Neural cell (in vitro differentiated cells): Measurements from ENCODE around the gene PPHLN1. TPM values are rescaled to one million over a fixed set of nuclear protein-coding genes. Genes with fewer than 3 reads are reported as not detected.

ENCODE experiments used
- H2AFZ ChIP-seq: fragments of 200-600, 300-800 bp; sonication (generic), shearing (Covaris generic); 2 replicates; pipeline ENCODE4 v1.6.0; 2014; ENCODE audit warnings: low read depth, mild to moderate bottlenecking, antibody characterized with exemption, low read length, moderate library complexity
- H3F3A ChIP-seq: fragments of 200-600 bp; shearing (Covaris generic); 2 replicates; pipeline ENCODE4 v1.6.1; 2016; ENCODE audit warnings: mild to moderate bottlenecking, moderate library complexity, mixed read lengths, antibody characterized with exemption, low read length; ENCODE audit not compliant: insufficient read depth, poor library complexity, severe bottlenecking
- H3K27ac ChIP-seq: fragments of 200-600, 300-800 bp; sonication (generic), shearing (Covaris generic); 2 replicates; pipeline ENCODE4 v1.5.1; 2014; ENCODE audit warnings: mild to moderate bottlenecking, low read length, moderate library complexity
- H3K27me3 ChIP-seq: fragments of 300-800, 200-600 bp; sonication (generic), shearing (Covaris generic); 2 replicates; pipeline ENCODE4 v1.6.0; 2014; ENCODE audit warnings: mild to moderate bottlenecking, low read depth, low read length, moderate library complexity; ENCODE audit not compliant: insufficient read depth
- H3K36me3 ChIP-seq: fragments of 300-800, 200-600 bp; sonication (generic), shearing (Covaris generic); 2 replicates; pipeline ENCODE4 v1.5.1; 2014; ENCODE audit warnings: mild to moderate bottlenecking, antibody characterized with exemption, low read length, moderate library complexity; ENCODE audit not compliant: insufficient read depth
- H3K4me2 ChIP-seq: fragments of 300-800, 200-600 bp; sonication (generic), shearing (Covaris generic); 2 replicates; pipeline ENCODE4 v1.6.0; 2014; ENCODE audit warnings: mild to moderate bottlenecking, low read length
- H3K4me3 ChIP-seq: fragments of 300-800, 200-600 bp; sonication (generic), shearing (Covaris generic); 2 replicates; pipeline ENCODE4 v1.5.1; 2014; ENCODE audit warnings: mild to moderate bottlenecking, low read length, moderate library complexity
- H3K79me2 ChIP-seq: fragments of 200-600 bp; shearing (Covaris generic); replicated peaks from 2 replicates; pipeline ENCODE4 v1.6.0; 2014; ENCODE audit warnings: mild to moderate bottlenecking, low read length, moderate library complexity; ENCODE audit not compliant: insufficient read depth
- H3K9ac ChIP-seq: fragments of 300-800, 200-600 bp; sonication (generic), shearing (Covaris generic); 2 replicates; pipeline ENCODE4 v1.6.1; 2016; ENCODE audit warnings: mild to moderate bottlenecking, low read length, mixed read lengths
- H3K9me2 ChIP-seq: fragments of 200-600 bp; shearing (Covaris generic); 2 replicates; pipeline ENCODE4 v1.6.1; 2016; ENCODE audit warnings: mild to moderate bottlenecking, low read length, mixed read lengths; ENCODE audit not compliant: insufficient read depth
- H3K9me3 ChIP-seq: fragments of 200-600, 300-800 bp; sonication (generic), shearing (Covaris generic); 2 replicates; pipeline ENCODE4 v1.6.1; 2016; ENCODE audit warnings: mild to moderate bottlenecking, mixed run types, low read length, moderate library complexity, mixed read lengths
- H4K20me1 ChIP-seq: fragments of 200-600 bp; shearing (Covaris generic); 2 replicates; pipeline ENCODE4 v1.6.1; 2016; ENCODE audit warnings: mild to moderate bottlenecking, mixed run types; ENCODE audit not compliant: insufficient read depth
- EP300 ChIP-seq: fragments of 450-650 bp; conservative IDR thresholded peaks from 2 replicates; pipeline ENCODE4 v1.6.1; 2014; ENCODE audit warnings: antibody characterized with exemption, mild to moderate bottlenecking, moderate library complexity; ENCODE audit not compliant: poor library complexity, severe bottlenecking
- EZH2 ChIP-seq: fragments of 200-600, 300-800 bp; shearing (Covaris generic), sonication (generic); IDR thresholded peaks from 2 replicates; pipeline ENCODE4 v1.6.1; 2014; ENCODE audit warnings: antibody characterized with exemption, low read length, borderline replicate concordance, mild to moderate bottlenecking; ENCODE audit not compliant: insufficient read depth, poor library complexity, severe bottlenecking
- MXI1 ChIP-seq: fragments of 450-650 bp; conservative IDR thresholded peaks from 2 replicates; pipeline ENCODE4 v1.6.1; 2014; ENCODE audit warnings: antibody characterized with exemption, mild to moderate bottlenecking; ENCODE audit not compliant: poor library complexity, severe bottlenecking
- POLR2AphosphoS5 ChIP-seq: IDR thresholded peaks from 2 replicates; pipeline ENCODE4 v1.6.1; 2012
- RAD21 ChIP-seq: fragments of 450-650 bp; conservative IDR thresholded peaks from 2 replicates; pipeline ENCODE4 v1.6.1; 2014; ENCODE audit warnings: antibody characterized with exemption, mild to moderate bottlenecking, moderate library complexity
- SMC3 ChIP-seq: fragments of 450-650 bp; conservative IDR thresholded peaks from 2 replicates; pipeline ENCODE4 v1.6.1; 2014; ENCODE audit warnings: antibody characterized with exemption, mild to moderate bottlenecking, moderate library complexity; ENCODE audit not compliant: poor library complexity
- TAF1 ChIP-seq: IDR thresholded peaks from 2 replicates; pipeline ENCODE4 v1.6.1; 2012; ENCODE audit warnings: low read depth
- polyA plus RNA-seq: library from polyadenylated mRNA; depleted of rRNA; stranded (reverse); fragments of >200 nt; gene quantifications from 2 replicates; pipeline ENCODE4 v1.2.3, GENCODE V29; 2014
- TF ChIP-seq, protein P1 (sequence below): IDR thresholded peaks from 2 replicates; pipeline ENCODE4 v1.6.1; 2012; ENCODE audit warnings: borderline replicate concordance
- TF ChIP-seq, protein P2 (sequence below): fragments of 450-650 bp; IDR thresholded peaks from 2 replicates; pipeline ENCODE4 v1.5.1; 2014; ENCODE audit warnings: antibody characterized with exemption, mild to moderate bottlenecking, moderate library complexity; ENCODE audit not compliant: poor library complexity, severe bottlenecking

Gene PPHLN1
- polyA plus RNA-seq, 1 donor from 2014 or later: 192 TPM

DNA sequence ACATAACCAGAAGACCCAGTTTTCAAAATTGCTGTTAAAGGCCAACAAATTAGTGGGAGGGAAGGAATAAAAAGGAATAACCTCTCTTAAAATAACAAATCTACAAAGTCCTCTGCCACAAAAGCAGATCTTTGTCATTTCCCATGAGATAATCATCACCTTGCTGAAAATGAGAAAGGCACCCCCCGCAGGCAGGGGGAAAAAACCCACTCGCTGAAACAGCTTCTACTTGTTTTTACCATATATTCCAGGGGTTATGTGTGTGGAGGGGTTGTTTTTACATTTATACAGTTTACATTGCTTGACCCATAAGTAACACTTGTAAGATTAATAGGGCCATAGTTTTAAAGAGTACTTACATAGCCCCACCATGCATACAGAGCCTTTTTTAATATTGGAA lies 132.6 kb downstream of the PPHLN1 start:
- no peak overlapping the region for H2AFZ ChIP-seq
- H3K9ac ChIP-seq: no peak overlapping the region
- H3F3A ChIP-seq: no peaks in the 10 kb centered on the region
- no peak overlapping the region for H3K4me2 ChIP-seq
- H3K36me3 ChIP-seq: peaks cover 22% of the 10 kb centered on the region
- H3K9me3 ChIP-seq: no peaks in the 10 kb centered on the region
- TF ChIP-seq POLR2AphosphoS5 (no peak), EP300 (no peak), EZH2 (no peak), RAD21 (no peak), MXI1 (no peak), TAF1 (no peak), SMC3 (no peak)
- TF ChIP-seq, protein P1, sequence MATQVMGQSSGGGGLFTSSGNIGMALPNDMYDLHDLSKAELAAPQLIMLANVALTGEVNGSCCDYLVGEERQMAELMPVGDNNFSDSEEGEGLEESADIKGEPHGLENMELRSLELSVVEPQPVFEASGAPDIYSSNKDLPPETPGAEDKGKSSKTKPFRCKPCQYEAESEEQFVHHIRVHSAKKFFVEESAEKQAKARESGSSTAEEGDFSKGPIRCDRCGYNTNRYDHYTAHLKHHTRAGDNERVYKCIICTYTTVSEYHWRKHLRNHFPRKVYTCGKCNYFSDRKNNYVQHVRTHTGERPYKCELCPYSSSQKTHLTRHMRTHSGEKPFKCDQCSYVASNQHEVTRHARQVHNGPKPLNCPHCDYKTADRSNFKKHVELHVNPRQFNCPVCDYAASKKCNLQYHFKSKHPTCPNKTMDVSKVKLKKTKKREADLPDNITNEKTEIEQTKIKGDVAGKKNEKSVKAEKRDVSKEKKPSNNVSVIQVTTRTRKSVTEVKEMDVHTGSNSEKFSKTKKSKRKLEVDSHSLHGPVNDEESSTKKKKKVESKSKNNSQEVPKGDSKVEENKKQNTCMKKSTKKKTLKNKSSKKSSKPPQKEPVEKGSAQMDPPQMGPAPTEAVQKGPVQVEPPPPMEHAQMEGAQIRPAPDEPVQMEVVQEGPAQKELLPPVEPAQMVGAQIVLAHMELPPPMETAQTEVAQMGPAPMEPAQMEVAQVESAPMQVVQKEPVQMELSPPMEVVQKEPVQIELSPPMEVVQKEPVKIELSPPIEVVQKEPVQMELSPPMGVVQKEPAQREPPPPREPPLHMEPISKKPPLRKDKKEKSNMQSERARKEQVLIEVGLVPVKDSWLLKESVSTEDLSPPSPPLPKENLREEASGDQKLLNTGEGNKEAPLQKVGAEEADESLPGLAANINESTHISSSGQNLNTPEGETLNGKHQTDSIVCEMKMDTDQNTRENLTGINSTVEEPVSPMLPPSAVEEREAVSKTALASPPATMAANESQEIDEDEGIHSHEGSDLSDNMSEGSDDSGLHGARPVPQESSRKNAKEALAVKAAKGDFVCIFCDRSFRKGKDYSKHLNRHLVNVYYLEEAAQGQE: no peak
- TF ChIP-seq, protein P2, sequence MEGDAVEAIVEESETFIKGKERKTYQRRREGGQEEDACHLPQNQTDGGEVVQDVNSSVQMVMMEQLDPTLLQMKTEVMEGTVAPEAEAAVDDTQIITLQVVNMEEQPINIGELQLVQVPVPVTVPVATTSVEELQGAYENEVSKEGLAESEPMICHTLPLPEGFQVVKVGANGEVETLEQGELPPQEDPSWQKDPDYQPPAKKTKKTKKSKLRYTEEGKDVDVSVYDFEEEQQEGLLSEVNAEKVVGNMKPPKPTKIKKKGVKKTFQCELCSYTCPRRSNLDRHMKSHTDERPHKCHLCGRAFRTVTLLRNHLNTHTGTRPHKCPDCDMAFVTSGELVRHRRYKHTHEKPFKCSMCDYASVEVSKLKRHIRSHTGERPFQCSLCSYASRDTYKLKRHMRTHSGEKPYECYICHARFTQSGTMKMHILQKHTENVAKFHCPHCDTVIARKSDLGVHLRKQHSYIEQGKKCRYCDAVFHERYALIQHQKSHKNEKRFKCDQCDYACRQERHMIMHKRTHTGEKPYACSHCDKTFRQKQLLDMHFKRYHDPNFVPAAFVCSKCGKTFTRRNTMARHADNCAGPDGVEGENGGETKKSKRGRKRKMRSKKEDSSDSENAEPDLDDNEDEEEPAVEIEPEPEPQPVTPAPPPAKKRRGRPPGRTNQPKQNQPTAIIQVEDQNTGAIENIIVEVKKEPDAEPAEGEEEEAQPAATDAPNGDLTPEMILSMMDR: no peak
- no peak overlapping the region for H3K27ac ChIP-seq
- H3K9me2 ChIP-seq: no peaks in the 10 kb centered on the region
- H3K27me3 ChIP-seq: no peaks in the 10 kb centered on the region
- peaks cover 3% of the 10 kb centered on the region for H4K20me1 ChIP-seq
- no peak overlapping the region for H3K4me3 ChIP-seq
- H3K79me2 ChIP-seq: peaks cover 4% of the 10 kb centered on the region

DNA sequence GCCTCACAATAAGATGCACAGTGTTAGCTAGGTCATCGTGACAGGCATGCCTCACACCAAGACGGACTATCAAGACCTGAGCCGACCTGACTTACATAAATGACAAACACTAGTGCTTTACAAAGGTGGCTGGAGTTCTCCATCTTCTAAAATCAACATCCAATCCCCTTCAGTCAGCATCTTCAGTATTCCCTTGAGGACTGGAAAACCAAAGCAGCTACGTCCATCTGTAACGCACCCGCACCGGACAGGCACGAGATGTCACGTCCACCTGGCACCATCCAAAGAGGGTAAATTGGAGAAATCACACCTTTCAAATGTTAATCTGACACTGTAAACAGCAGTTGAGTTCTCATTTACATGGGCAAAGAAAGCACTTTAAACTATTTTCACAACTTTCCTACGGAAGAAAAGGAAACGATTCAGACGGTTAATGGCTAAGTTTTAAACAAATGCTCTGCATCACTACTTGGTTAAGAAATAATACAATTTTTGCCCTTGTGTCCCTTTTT lies 133.4 kb downstream of the PPHLN1 start:
- H3K36me3 ChIP-seq: peaks cover 23% of the 10 kb centered on the region
- H3K79me2 ChIP-seq: peaks cover 4% of the 10 kb centered on the region
- no peak overlapping the region for H3K27ac ChIP-seq

More for the DNA sequence above, 133.4 kb downstream of the PPHLN1 start:
- Histone ChIP-seq H3K9me2 (no peaks in the 10 kb centered on the region), H3K9ac (no peak overlapping the region), H3K4me3 (no peak overlapping the region), H3K27me3 (no peaks in the 10 kb centered on the region), H3F3A (no peaks in the 10 kb centered on the region), H4K20me1 (peaks cover 3% of the 10 kb centered on the region), H2AFZ (no peak overlapping the region), H3K4me2 (no peak overlapping the region), H3K9me3 (no peaks in the 10 kb centered on the region)
- TF ChIP-seq RAD21 (no peak), TAF1 (no peak), MXI1 (no peak), EZH2 (no peak), EP300 (no peak), POLR2AphosphoS5 (no peak), SMC3 (no peak)
- TF ChIP-seq, protein P1: no peak
- TF ChIP-seq, protein P2: no peak
